Measurements from ENCODE around the gene ATXN2. TPM values are rescaled to one million over a fixed set of nuclear protein-coding genes. Genes with fewer than 3 reads are reported as not detected.
A peak's percentile ranks its signal among the peaks of the same experiment; 100 is the strongest.

The ATXN2 gene
- total RNA-seq, 1 experiment from 2014 or later: 72.9 TPM

DNA sequence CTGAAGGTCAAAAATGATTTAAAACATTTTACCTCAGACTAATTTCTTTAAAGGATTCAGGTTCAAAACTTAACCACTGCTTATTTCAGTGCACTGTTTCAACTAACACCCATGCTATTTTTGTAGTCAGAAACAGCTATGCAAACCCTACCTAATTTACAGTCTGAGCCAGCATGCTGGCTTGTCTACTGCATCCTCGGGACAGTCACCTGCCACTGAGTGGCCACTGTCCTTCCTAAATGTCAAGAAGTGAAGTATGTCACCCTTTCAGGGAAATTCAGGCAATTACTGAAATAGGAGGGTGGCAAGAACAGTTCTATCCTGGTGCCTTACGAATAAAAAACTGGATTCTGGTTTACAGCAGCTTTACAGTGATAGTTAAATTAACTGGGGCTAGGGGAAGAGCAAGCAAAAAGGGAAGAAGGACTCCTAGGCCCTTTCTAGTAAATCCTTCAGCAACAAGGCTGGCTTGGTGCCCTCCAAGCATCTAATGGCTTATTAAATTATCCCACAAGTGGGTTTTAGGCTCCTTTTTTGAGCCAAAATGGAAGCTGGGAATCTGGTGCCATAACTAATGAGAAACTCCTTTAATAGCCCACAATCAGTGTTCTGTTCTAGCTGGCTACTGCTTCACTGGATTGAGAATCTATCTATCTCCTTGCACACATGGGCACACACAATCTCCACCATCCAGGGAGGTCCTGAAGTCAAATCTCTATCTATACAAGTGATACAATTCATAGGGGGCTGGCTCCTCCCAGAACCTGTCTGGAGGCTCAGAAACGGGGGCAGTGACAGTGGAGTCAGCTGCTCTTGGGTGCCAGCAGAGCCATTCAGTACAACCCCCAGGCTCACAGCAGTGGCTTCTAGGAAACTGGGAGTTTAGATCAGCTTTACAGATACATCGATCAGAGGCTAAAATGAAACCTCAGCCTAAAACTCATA, 150.0 kb downstream of the ATXN2 start:
- Histone ChIP-seq H2BK120ac (ENCODE audit: low read depth, low read length, poor library complexity, severe bottlenecking) (no peak overlapping the region), H3K14ac (ENCODE audit: insufficient read depth, low read length) (no peak overlapping the region), H3T11ph (ENCODE audit: low read length) (no peak overlapping the region), H3K4me1 (ENCODE audit: insufficient read depth, low read length) (no peaks in the 10 kb centered on the region; the same call in 1 of the 2 replicates), H2BK12ac (ENCODE audit: insufficient read length, low read depth, low read length) (no peak overlapping the region), H4K91ac (ENCODE audit: insufficient read length, low read depth, low read length) (no peak overlapping the region), H2AK5ac (ENCODE audit: insufficient read length, low read length) (no peak overlapping the region), H3K79me1 (ENCODE audit: insufficient read depth, low read depth, low read length, poor library complexity, severe bottlenecking) (no peaks in the 10 kb centered on the region), H3K9ac (ENCODE audit: extremely low read depth, insufficient read length, low read length) (no peak overlapping the region), H3K23me2 (ENCODE audit: insufficient read length, low read depth, low read length, poor library complexity, severe bottlenecking) (no peaks in the 10 kb centered on the region), H4K5ac (ENCODE audit: insufficient read length, low read depth, low read length) (no peak overlapping the region), H2BK5ac (ENCODE audit: insufficient read length, low read length) (no peak overlapping the region), H4K8ac (replicated peaks; ENCODE audit: insufficient read length, low read depth, low read length) (no peak overlapping the region), H2BK20ac (ENCODE audit: low read depth, low read length, poor library complexity, severe bottlenecking) (no peak overlapping the region), H4K20me1 (ENCODE audit: control insufficient read depth, insufficient read depth, insufficient read length) (no peaks in the 10 kb centered on the region), H3K27ac (ENCODE audit: insufficient read length, low read depth, low read length) (no peak overlapping the region), H3K56ac (ENCODE audit: insufficient read length, low read depth, low read length) (no peak overlapping the region), H3K27me3 (ENCODE audit: insufficient read depth, low read length) (no peaks in the 10 kb centered on the region), H3K23ac (ENCODE audit: insufficient read length, low read depth, low read length) (no peak overlapping the region), H3K9me3 (ENCODE audit: control insufficient read depth, low read depth, low read length) (no peaks in the 10 kb centered on the region), H3K4ac (ENCODE audit: low read depth, low read length) (no peak overlapping the region), H2BK15ac (ENCODE audit: low read depth, low read length) (no peak overlapping the region), H3K18ac (ENCODE audit: insufficient read length, low read depth, low read length) (no peak overlapping the region), H3K4me2 (ENCODE audit: insufficient read depth, insufficient read length, low read length) (no peak overlapping the region), H3K79me2 (ENCODE audit: insufficient read depth, low read length) (no peaks in the 10 kb centered on the region), H2AFZ (ENCODE audit: low read length) (no peak overlapping the region)
- Mint-ChIP-seq H3K4me1 (peaks cover 12 to 16% of the 10 kb centered on the region in 2 experiments), H3K27me3 (ENCODE audit: low read depth) (no peaks in the 10 kb centered on the region), H3K4me3 (no peak overlapping the region), H3K9me3 (no peaks in the 10 kb centered on the region), H3K36me3 (ENCODE audit: insufficient read depth in 1 of 3, low read depth in 3 of 3) (peaks cover 24 to 72% (median 56%) of the 10 kb centered on the region in 3 experiments; a peak in 6 of 7 replicates), H3K27ac (peak overlapping the region in 1 of 3 experiments; percentile 23; a peak in 2 of 7 replicates)
- WGBS (ENCODE audit: extremely low coverage, insufficient read length, low lambda C conversion rate): no CpG with 5 or more reads among the region's 4 CpGs
- DNase-seq: no peak
- TF ChIP-seq CTCF (conservative IDR thresholded peaks at IDR 0.05): no peak

Data from H9 (cell line).